DMS 273 (cell line): ENCODE measurements around the gene ETF1.
"Not testable (repeated sequence)": the region's sequence is repeated elsewhere in the genome, so short reads cannot be mapped to it uniquely, and the experiment has no call there.

Experiments used
- DNase-seq: peaks from one replicate; lab custom pipeline; 2025; ENCODE audit not compliant: unreplicated experiment; lab: John Stamatoyannopoulos, UW

The ETF1 gene

GRCh38 chr5:138491284-138491648 is 51.8 kb downstream of the ETF1 start:
- no peak for DNase-seq

GRCh38 chr5:138490648-138491283 is 52.3 kb downstream of the ETF1 start:
- no peak for DNase-seq

DNA sequence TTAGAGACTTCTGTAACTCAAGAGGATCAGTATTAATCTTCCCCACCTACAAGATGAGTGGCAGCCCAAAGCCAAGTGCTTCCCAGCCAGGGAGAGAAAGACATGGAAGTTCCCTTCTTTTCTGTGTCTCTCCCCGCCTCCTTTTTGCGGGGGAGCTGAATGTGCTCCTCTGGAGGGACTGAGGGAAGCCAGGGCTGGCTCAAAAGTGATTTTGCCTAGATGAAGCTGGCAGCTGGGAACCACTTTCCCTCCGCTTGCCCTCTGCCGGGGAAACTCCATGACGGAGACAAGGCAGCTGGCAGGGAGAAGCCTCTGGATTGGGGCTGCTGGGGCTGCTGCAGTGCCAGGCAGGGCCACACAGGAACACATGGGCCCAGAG is 53.4 kb downstream of the ETF1 start:
- peak; percentile 86 for DNase-seq

GRCh38 chr5:138488481-138488945 is 54.5 kb downstream of the ETF1 start:
- DNase-seq = no peak

GRCh38 chr5:138482638-138483037 is 60.4 kb downstream of the ETF1 start:
- no peak for DNase-seq

DNA sequence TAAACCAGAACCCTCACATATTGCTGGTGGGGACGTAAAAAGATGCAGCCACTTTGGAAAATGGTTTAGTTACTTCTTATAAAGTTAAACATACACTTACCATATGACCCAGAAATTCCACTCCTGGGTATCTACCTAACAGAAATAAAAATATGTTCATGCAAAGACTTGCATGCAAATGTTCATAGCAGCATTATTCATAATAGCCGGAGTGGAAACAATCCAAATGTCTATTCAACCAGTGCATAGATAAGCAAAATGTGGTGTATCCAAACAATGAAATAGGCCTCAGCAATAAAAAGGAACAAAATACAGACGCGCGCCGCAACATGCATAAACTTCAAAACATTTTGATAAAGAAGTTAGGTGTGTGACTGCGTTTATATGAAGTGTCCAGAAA is 66.1 kb downstream of the ETF1 start:
- no peak for DNase-seq

DNA sequence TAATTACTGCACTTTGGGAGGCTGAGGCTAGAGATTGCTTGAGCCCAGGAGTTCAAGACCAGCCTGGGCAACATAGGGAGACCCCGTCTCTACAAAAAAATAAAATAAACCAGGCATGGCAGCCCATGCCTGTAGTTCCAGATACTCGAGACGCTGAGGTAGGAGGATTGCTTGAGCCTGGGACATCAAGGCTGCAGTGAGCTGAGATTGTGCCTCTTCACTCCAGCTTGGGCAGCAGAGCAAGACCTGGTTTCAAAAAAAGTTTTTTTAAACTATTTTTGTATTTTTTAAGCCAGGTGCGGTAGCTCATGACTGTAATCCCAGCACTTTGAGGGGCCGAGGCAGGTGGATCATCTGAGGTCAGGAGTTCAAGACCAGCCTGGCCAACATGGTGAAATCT is 69.9 kb downstream of the ETF1 start:
- DNase-seq = not testable (repeated sequence)

DNA sequence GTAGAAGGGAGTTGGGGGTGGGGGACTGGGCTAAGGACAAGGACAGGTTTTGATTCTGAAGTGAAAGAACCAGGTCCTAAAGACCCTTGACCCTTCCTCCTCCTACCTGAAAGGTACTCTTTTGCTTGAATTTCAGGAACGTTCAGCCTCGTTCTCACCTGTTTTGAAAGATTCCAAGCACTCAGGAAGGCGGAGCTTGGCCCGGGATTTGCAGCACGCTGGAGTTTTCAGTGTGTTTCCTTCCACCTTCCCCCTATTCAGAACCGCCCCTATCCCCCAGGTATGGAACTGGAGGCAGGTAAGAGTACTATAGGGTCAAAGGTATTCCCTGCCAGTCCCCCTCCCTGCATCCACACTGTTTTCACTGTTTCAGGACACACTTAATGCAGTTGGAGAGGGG is 70.7 kb downstream of the ETF1 start:
- DNase-seq = no peak

- peak; percentile 64 for DNase-seq
Observed at GRCh38 chr5:138471052-138471361, 72.0 kb downstream of the ETF1 start.

DNA sequence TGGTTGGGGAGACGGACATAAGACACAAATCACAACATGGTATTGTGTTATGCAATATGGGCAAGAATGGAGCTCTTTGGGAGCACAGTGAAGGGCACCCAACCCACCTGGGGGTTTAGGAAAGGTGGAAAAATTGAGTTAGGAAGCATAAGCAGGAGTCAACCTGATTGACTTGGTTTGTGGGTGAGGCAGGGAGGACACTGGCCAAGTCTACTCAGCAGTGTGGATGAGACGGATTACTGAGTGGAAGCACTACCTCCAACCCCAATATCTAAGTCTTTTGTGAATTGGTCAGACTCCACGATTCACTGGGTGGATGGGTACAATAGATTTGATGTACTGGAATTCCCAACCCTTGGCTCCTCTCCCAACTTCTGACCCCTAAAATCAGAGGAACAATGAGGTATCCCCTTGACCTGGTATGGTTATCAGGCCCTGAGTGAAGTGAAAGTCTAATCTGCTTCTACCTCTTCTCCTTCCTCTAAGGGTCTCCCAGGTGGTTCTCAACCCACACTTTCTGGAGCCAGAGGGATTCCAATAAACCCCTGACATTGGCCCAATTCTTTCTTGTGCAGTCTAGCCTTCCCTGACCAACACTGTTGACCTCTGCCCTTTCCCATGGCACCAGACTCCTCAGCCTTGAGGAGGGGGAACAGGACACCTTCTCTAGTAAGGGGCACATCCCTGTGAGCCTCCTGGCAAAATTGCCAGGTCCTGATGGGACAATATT is 72.5 kb downstream of the ETF1 start:
- peak; percentile 77 for DNase-seq

DNA sequence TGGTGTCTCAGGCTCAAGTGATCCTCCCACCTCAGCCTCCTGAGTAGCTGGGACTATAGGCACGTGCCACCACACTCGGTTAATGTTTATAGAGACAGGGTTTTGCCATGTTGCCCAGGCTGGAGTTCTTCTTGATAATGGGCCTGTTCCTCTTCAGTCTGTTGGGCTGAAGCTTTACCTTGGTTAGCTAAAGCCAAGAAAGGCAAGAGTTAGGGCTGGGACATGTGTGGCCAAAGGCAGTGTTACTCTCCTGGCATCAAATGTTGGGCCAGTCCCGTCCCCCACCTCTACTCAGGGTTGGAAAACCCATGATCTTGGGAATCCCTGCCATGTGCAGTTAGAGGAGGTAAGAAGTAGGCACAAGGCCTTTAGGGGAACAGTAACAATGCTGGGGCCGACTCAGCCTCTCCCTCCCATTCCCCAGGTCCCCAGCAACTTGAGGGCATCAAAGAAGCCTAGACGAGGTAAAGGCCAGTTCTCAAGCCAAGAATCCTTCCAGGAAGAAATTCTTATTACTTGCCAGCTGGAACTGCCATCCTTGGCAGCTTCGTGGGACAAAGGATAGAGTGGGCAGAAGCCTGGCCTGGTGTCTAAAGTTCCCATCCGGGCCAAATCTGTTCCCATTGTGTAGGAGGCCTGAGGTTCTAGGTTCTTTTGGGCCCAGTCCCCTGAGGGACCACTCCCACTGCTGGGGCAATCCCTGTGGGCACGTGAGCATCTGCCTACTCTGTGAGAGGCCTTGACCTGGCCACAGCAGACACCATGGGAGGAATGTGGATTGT is 73.3 kb downstream of the ETF1 start:
- peak; percentile 79 for DNase-seq

- peak; percentile 56 for DNase-seq
Observed at GRCh38 chr5:138468966-138469539, 74.0 kb downstream of the ETF1 start.

- no peak for DNase-seq
Observed at GRCh38 chr5:138468133-138468965, 74.7 kb downstream of the ETF1 start.

DNA sequence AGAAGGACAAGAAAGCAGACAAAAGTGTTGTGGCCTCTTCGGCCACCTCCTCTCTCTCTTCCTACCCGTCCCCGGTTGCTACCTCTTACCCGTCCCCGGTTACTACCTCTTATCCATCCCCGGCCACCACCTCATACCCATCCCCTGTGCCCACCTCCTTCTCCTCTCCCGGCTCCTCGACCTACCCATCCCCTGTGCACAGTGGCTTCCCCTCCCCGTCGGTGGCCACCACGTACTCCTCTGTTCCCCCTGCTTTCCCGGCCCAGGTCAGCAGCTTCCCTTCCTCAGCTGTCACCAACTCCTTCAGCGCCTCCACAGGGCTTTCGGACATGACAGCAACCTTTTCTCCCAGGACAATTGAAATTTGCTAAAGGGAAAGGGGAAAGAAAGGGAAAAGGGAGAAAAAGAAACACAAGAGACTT is 75.3 kb downstream of the ETF1 start:
- DNase-seq = no peak

DNA sequence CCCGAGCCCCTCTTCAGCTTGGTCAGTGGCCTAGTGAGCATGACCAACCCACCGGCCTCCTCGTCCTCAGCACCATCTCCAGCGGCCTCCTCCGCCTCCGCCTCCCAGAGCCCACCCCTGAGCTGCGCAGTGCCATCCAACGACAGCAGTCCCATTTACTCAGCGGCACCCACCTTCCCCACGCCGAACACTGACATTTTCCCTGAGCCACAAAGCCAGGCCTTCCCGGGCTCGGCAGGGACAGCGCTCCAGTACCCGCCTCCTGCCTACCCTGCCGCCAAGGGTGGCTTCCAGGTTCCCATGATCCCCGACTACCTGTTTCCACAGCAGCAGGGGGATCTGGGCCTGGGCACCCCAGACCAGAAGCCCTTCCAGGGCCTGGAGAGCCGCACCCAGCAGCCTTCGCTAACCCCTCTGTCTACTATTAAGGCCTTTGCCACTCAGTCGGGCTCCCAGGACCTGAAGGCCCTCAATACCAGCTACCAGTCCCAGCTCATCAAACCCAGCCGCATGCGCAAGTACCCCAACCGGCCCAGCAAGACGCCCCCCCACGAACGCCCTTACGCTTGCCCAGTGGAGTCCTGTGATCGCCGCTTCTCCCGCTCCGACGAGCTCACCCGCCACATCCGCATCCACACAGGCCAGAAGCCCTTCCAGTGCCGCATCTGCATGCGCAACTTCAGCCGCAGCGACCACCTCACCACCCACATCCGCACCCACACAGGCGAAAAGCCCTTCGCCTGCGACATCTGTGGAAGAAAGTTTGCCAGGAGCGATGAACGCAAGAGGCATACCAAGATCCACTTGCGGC is 75.9 kb downstream of the ETF1 start:
- DNase-seq = peak; percentile 51

- peak; percentile 67 for DNase-seq
Observed at GRCh38 chr5:138466125-138466899, 76.7 kb downstream of the ETF1 start.

DNA sequence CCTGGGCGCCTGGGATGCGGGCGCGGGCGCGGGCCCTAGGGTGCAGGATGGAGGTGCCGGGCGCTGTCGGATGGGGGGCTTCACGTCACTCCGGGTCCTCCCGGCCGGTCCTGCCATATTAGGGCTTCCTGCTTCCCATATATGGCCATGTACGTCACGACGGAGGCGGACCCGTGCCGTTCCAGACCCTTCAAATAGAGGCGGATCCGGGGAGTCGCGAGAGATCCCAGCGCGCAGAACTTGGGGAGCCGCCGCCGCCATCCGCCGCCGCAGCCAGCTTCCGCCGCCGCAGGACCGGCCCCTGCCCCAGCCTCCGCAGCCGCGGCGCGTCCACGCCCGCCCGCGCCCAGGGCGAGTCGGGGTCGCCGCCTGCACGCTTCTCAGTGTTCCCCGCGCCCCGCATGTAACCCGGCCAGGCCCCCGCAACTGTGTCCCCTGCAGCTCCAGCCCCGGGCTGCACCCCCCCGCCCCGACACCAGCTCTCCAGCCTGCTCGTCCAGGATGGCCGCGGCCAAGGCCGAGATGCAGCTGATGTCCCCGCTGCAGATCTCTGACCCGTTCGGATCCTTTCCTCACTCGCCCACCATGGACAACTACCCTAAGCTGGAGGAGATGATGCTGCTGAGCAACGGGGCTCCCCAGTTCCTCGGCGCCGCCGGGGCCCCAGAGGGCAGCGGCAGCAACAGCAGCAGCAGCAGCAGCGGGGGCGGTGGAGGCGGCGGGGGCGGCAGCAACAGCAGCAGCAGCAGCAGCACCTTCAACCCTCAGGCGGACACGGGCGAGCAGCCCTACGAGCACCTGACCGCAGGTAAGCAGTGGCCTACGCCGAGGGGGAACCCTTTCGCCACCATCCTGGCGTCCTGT is 77.5 kb downstream of the ETF1 start, which contains the start of gene EGR1:
Gene EGR1 (plus strand): TSS at position 219 of the 864 bp plus-strand sequence. CDS start 283 bp downstream, at position 502.
- peak; percentile 96 for DNase-seq
